ENCODE results near the gene UTF1.

DNA sequence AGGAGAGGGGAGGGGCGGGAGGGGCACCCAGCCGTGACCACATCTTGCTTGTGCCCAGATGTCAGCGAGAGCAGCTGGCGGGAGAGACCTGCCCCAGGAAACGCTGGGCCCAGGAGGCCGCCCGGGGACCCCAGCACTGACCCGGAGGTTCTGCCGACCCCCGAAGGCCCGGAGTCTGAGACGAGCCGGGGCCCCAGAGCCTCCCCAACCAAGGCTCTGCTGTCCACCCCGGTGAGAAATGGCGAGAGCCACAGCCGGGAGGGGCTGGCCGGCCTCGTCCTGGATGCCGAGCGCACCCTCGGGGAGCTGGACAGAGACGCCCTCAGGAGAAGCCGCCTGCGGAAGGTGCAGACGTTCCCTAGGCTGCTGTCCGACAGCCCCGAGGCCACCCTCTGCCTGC is 44.1 kb upstream of the UTF1 start:
- TF ChIP-seq, protein P1, sequence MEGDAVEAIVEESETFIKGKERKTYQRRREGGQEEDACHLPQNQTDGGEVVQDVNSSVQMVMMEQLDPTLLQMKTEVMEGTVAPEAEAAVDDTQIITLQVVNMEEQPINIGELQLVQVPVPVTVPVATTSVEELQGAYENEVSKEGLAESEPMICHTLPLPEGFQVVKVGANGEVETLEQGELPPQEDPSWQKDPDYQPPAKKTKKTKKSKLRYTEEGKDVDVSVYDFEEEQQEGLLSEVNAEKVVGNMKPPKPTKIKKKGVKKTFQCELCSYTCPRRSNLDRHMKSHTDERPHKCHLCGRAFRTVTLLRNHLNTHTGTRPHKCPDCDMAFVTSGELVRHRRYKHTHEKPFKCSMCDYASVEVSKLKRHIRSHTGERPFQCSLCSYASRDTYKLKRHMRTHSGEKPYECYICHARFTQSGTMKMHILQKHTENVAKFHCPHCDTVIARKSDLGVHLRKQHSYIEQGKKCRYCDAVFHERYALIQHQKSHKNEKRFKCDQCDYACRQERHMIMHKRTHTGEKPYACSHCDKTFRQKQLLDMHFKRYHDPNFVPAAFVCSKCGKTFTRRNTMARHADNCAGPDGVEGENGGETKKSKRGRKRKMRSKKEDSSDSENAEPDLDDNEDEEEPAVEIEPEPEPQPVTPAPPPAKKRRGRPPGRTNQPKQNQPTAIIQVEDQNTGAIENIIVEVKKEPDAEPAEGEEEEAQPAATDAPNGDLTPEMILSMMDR (IDR thresholded peaks at IDR 0.05), result no peak
- no peak for TF ChIP-seq POLR2A (IDR thresholded peaks at IDR 0.05)

All from uterus (tissue), 2 donors.